ENCODE data around the gene ZRANB1. TPM values are rescaled to one million over a fixed set of nuclear protein-coding genes. Genes with fewer than 3 reads are reported as not detected.

Gene ZRANB1
- total and polyA plus RNA-seq, 2 experiments from 2014 or later = 4.2 to 26.7 TPM

- ATAC-seq = no peak
Observed at GRCh38 chr10:125004571-125005311, 62.8 kb downstream of the ZRANB1 start.

GRCh38 chr10:125005312-125006187 lies 63.6 kb downstream of the ZRANB1 start:
- no peaks in the 10 kb centered on the region for H3K9me2 ChIP-seq (ENCODE audit: insufficient read depth)
- H3K4me1 Mint-ChIP-seq = peaks cover 38% of the 10 kb centered on the region
- H3K79me2 ChIP-seq (replicated peaks; ENCODE audit: insufficient read depth) = peaks cover 71% of the 10 kb centered on the region
- H3F3A ChIP-seq (replicated peaks; ENCODE audit: low read depth) = peaks cover 9% of the 10 kb centered on the region
- peaks cover 58% of the 10 kb centered on the region for H4K20me1 ChIP-seq (replicated peaks; ENCODE audit: insufficient read depth)
- H3K4me1 ChIP-seq (ENCODE audit: insufficient read depth) = peaks cover 18% of the 10 kb centered on the region
- peaks cover 12% of the 10 kb centered on the region; the same call in 1 of the 2 replicates for H3K36me3 ChIP-seq (ENCODE audit: insufficient read depth)
- H3K27ac Mint-ChIP-seq = peak overlapping the region; percentile 72; the same call in 1 of the 2 replicates
- 0 out of 2 replicates have a peak overlapping the region, but pooled peaks have one; percentile 59 for H3K27ac ChIP-seq (ENCODE audit: low read depth)
- ATAC-seq (no peak), DNase-seq (ENCODE audit: low spot score) (no peak)
- no peaks in the 10 kb centered on the region for H3K9me3 Mint-ChIP-seq
- no peak overlapping the region for H2AFZ ChIP-seq
- H3K27me3 ChIP-seq (ENCODE audit: insufficient read depth) = no peaks in the 10 kb centered on the region
- H3K4me2 ChIP-seq = no peak overlapping the region
- H3K4me3 ChIP-seq = no peak overlapping the region
- H3K36me3 Mint-ChIP-seq (ENCODE audit: low read depth) = peaks cover 78% of the 10 kb centered on the region
- H3K27me3 Mint-ChIP-seq (ENCODE audit: insufficient read depth, low read depth, poor library complexity) = peaks cover 41% of the 10 kb centered on the region
- no peak overlapping the region for H3K4me3 Mint-ChIP-seq
- TF ChIP-seq ETS1 (IDR thresholded peaks at IDR 0.05) (no peak), REST (IDR thresholded peaks at IDR 0.05; ENCODE audit: unreplicated experiment) (no peak), ZNF114 (CRISPR knock-in tag; IDR thresholded peaks at IDR 0.05) (no peak), JUNB (IDR thresholded peaks at IDR 0.05; ENCODE audit: unreplicated experiment) (no peak), NANOG (IDR thresholded peaks at IDR 0.05; ENCODE audit: borderline replicate concordance) (no peak), CREB1 (CRISPR knock-in tag; IDR thresholded peaks at IDR 0.05; ENCODE audit: low read depth) (no peak), EZH2phosphoT487 (IDR thresholded peaks at IDR 0.05; ENCODE audit: unreplicated experiment) (no peak), ZNF331 (CRISPR knock-in tag; IDR thresholded peaks at IDR 0.05; ENCODE audit: low read depth) (no peak), EZH2 (IDR thresholded peaks at IDR 0.05; ENCODE audit: low read depth, unreplicated experiment) (no peak), POLR2AphosphoS5 (IDR thresholded peaks at IDR 0.05; ENCODE audit: low read depth) (no peak)

More at GRCh38 chr10:125004571-125005311, 62.8 kb downstream of the ZRANB1 start:
- DNase-seq (ENCODE audit: low spot score) = no peak
- Histone ChIP-seq H3K4me3 (no peak overlapping the region), H4K20me1 (replicated peaks; ENCODE audit: insufficient read depth) (peaks cover 50% of the 10 kb centered on the region), H3K27me3 (ENCODE audit: insufficient read depth) (no peaks in the 10 kb centered on the region), H3K27ac (ENCODE audit: low read depth) (0 out of 2 replicates have a peak overlapping the region, but pooled peaks have one; percentile 59), H2AFZ (no peak overlapping the region), H3F3A (replicated peaks; ENCODE audit: low read depth) (peaks cover 10% of the 10 kb centered on the region; the same call in 1 of the 2 replicates), H3K36me3 (ENCODE audit: insufficient read depth) (peaks cover 12% of the 10 kb centered on the region; the same call in 1 of the 2 replicates), H3K9me2 (ENCODE audit: insufficient read depth) (no peaks in the 10 kb centered on the region), H3K79me2 (replicated peaks; ENCODE audit: insufficient read depth) (peaks cover 63% of the 10 kb centered on the region), H3K4me2 (no peak overlapping the region), H3K4me1 (ENCODE audit: insufficient read depth) (peaks cover 10% of the 10 kb centered on the region)
- Mint-ChIP-seq H3K4me3 (no peak overlapping the region; the same call in 2 of the 3 replicates), H3K9me3 (peaks cover 2% of the 10 kb centered on the region; the same call in 1 of the 3 replicates), H3K27ac (no peak overlapping the region; the same call in 1 of the 2 replicates), H3K4me1 (peaks cover 30% of the 10 kb centered on the region), H3K27me3 (ENCODE audit: insufficient read depth, low read depth, poor library complexity) (peaks cover 43% of the 10 kb centered on the region), H3K36me3 (ENCODE audit: low read depth) (peaks cover 80% of the 10 kb centered on the region)
- TF ChIP-seq EZH2phosphoT487 (IDR thresholded peaks at IDR 0.05; ENCODE audit: unreplicated experiment) = no peak
- no peak for TF ChIP-seq CREB1 (CRISPR knock-in tag; IDR thresholded peaks at IDR 0.05; ENCODE audit: low read depth)
- no peak for TF ChIP-seq NANOG (IDR thresholded peaks at IDR 0.05; ENCODE audit: borderline replicate concordance)
- no peak for TF ChIP-seq EZH2 (IDR thresholded peaks at IDR 0.05; ENCODE audit: low read depth, unreplicated experiment)
